ENCODE measurements around the gene CTF1.

DNA sequence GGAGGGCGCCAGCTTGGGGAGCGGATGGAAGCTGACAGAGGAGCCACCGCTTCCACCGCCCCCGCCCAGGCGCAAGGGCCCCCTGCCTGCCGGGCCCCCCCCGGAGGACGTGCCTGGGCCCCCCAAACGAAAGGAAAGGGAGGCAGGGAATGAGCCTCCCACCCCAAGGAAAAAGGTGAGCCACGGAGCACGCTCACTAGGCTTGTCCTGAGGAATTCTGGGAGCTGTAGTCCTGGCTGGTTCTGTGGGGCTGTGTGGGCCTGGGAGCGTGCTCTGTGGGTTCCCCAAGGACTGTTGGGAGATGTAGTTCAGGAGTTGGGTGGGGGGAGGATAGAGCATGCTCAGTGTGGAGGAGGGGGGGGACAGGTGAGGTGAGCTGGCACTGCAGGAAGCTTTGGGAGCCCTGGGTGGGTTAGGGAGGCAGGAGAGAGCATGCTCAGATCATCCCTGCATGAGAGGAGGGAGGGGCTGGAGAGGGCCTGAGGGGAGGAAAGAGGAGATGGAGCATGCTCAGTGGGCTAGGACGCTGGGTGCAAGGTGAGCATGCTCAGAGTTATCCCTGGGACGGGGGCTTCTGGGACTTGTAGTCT is 31.5 kb downstream of the CTF1 start:
- no peak for TF ChIP-seq YY1 (IDR thresholded peaks at IDR 0.05)
- TF ChIP-seq, protein P1, sequence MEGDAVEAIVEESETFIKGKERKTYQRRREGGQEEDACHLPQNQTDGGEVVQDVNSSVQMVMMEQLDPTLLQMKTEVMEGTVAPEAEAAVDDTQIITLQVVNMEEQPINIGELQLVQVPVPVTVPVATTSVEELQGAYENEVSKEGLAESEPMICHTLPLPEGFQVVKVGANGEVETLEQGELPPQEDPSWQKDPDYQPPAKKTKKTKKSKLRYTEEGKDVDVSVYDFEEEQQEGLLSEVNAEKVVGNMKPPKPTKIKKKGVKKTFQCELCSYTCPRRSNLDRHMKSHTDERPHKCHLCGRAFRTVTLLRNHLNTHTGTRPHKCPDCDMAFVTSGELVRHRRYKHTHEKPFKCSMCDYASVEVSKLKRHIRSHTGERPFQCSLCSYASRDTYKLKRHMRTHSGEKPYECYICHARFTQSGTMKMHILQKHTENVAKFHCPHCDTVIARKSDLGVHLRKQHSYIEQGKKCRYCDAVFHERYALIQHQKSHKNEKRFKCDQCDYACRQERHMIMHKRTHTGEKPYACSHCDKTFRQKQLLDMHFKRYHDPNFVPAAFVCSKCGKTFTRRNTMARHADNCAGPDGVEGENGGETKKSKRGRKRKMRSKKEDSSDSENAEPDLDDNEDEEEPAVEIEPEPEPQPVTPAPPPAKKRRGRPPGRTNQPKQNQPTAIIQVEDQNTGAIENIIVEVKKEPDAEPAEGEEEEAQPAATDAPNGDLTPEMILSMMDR (IDR thresholded peaks at IDR 0.05; ENCODE audit: low read depth, low read length, missing input control), result no peak
- TF ChIP-seq FOXA1 (IDR thresholded peaks at IDR 0.05), result no peak
- TF ChIP-seq JUND (IDR thresholded peaks at IDR 0.05), result no peak
- TF ChIP-seq, protein P2, sequence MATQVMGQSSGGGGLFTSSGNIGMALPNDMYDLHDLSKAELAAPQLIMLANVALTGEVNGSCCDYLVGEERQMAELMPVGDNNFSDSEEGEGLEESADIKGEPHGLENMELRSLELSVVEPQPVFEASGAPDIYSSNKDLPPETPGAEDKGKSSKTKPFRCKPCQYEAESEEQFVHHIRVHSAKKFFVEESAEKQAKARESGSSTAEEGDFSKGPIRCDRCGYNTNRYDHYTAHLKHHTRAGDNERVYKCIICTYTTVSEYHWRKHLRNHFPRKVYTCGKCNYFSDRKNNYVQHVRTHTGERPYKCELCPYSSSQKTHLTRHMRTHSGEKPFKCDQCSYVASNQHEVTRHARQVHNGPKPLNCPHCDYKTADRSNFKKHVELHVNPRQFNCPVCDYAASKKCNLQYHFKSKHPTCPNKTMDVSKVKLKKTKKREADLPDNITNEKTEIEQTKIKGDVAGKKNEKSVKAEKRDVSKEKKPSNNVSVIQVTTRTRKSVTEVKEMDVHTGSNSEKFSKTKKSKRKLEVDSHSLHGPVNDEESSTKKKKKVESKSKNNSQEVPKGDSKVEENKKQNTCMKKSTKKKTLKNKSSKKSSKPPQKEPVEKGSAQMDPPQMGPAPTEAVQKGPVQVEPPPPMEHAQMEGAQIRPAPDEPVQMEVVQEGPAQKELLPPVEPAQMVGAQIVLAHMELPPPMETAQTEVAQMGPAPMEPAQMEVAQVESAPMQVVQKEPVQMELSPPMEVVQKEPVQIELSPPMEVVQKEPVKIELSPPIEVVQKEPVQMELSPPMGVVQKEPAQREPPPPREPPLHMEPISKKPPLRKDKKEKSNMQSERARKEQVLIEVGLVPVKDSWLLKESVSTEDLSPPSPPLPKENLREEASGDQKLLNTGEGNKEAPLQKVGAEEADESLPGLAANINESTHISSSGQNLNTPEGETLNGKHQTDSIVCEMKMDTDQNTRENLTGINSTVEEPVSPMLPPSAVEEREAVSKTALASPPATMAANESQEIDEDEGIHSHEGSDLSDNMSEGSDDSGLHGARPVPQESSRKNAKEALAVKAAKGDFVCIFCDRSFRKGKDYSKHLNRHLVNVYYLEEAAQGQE (IDR thresholded peaks at IDR 0.05), result no peak
- TF ChIP-seq TAF1 (conservative IDR thresholded peaks at IDR 0.05), result no peak
- TF ChIP-seq HNF4A (conservative IDR thresholded peaks at IDR 0.05), result no peak
- TF ChIP-seq, protein P3, sequence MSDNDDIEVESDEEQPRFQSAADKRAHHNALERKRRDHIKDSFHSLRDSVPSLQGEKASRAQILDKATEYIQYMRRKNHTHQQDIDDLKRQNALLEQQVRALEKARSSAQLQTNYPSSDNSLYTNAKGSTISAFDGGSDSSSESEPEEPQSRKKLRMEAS (IDR thresholded peaks at IDR 0.05), result no peak
- no peak for TF ChIP-seq RAD21 (IDR thresholded peaks at IDR 0.05)
